ENCODE measurements around the gene NPNT. TPM values are rescaled to one million over a fixed set of nuclear protein-coding genes. Genes with fewer than 3 reads are reported as not detected.

Gene NPNT
- total RNA-seq, 1 experiment from 2014 or later: 1.4 TPM

DNA sequence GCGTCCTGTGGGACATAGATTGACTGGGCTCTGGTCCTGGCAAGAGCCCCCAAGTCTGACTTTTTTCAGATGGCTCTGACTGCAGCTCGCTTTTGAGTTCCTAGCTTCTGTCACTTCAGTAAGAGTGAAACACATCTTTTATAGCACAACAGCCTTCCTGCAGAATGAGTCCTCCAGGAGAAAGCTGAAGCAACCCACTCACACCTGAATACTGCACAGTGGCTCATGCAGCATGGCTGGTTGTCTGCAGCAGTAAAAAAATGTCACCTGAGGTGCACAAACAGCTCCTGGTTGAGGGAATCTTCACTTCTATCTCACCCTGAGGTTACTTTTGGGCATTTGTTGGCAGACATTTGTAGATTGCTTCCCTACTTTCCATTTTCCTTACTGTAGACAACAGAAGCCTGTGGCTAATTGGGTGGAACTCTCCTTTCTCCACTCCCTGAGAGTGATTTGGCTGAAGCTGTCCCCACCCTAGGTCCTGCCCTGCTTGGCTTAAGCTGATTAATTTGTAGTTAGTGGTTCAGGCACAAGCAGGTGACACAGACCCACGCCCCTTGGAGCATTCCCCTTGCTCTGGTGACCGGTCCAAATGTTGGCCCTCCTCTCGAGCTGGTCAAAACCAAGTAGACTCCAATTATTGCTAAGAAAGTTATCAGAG lies 99.7 kb downstream of the NPNT start:
- CTCF ChIA-PET: no interaction called here
- DNase-seq (ENCODE audit: low spot score) (no peak), ATAC-seq (no peak)
- no peaks in the 10 kb centered on the region for H3K27me3 Mint-ChIP-seq (ENCODE audit: low read depth)
- POLR2A ChIA-PET: no interaction called here
- no peak overlapping the region for H3K4me3 Mint-ChIP-seq
- no peaks in the 10 kb centered on the region for H3K36me3 Mint-ChIP-seq
- TF ChIP-seq GRHL2 (CRISPR knock-in tag; IDR thresholded peaks at IDR 0.05; ENCODE audit: insufficient replicate concordance, severe bottlenecking) (no peak), MXD4 (CRISPR knock-in tag; IDR thresholded peaks at IDR 0.05; ENCODE audit: borderline replicate concordance) (no peak), RELA (CRISPR knock-in tag; IDR thresholded peaks at IDR 0.05; ENCODE audit: borderline replicate concordance) (no peak), ZNF232 (CRISPR knock-in tag; IDR thresholded peaks at IDR 0.05) (no peak), TEAD4 (CRISPR knock-in tag; IDR thresholded peaks at IDR 0.05) (no peak), SOX15 (CRISPR knock-in tag; IDR thresholded peaks at IDR 0.05) (no peak), SMAD3 (CRISPR knock-in tag; IDR thresholded peaks at IDR 0.05; ENCODE audit: borderline replicate concordance) (no peak), ZNF219 (CRISPR knock-in tag; IDR thresholded peaks at IDR 0.05; ENCODE audit: borderline replicate concordance) (no peak), OVOL2 (CRISPR knock-in tag; IDR thresholded peaks at IDR 0.05; ENCODE audit: borderline replicate concordance) (no peak), FOXK1 (CRISPR knock-in tag; IDR thresholded peaks at IDR 0.05) (no peak), ZNF263 (CRISPR knock-in tag; IDR thresholded peaks at IDR 0.05; ENCODE audit: low read depth) (no peak)
- TF ChIP-seq, protein P1, sequence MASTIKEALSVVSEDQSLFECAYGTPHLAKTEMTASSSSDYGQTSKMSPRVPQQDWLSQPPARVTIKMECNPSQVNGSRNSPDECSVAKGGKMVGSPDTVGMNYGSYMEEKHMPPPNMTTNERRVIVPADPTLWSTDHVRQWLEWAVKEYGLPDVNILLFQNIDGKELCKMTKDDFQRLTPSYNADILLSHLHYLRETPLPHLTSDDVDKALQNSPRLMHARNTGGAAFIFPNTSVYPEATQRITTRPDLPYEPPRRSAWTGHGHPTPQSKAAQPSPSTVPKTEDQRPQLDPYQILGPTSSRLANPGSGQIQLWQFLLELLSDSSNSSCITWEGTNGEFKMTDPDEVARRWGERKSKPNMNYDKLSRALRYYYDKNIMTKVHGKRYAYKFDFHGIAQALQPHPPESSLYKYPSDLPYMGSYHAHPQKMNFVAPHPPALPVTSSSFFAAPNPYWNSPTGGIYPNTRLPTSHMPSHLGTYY (CRISPR knock-in tag; IDR thresholded peaks at IDR 0.05): no peak
- TF ChIP-seq, protein P2, sequence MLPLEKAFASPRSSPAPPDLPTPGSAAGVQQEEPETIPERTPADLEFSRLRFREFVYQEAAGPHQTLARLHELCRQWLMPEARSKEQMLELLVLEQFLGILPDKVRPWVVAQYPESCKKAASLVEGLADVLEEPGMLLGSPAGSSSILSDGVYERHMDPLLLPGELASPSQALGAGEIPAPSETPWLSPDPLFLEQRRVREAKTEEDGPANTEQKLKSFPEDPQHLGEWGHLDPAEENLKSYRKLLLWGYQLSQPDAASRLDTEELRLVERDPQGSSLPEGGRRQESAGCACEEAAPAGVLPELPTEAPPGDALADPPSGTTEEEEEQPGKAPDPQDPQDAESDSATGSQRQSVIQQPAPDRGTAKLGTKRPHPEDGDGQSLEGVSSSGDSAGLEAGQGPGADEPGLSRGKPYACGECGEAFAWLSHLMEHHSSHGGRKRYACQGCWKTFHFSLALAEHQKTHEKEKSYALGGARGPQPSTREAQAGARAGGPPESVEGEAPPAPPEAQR (CRISPR knock-in tag; IDR thresholded peaks at IDR 0.05): no peak
- TF ChIP-seq, protein P3, sequence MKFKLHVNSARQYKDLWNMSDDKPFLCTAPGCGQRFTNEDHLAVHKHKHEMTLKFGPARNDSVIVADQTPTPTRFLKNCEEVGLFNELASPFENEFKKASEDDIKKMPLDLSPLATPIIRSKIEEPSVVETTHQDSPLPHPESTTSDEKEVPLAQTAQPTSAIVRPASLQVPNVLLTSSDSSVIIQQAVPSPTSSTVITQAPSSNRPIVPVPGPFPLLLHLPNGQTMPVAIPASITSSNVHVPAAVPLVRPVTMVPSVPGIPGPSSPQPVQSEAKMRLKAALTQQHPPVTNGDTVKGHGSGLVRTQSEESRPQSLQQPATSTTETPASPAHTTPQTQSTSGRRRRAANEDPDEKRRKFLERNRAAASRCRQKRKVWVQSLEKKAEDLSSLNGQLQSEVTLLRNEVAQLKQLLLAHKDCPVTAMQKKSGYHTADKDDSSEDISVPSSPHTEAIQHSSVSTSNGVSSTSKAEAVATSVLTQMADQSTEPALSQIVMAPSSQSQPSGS (CRISPR knock-in tag; IDR thresholded peaks at IDR 0.05; ENCODE audit: borderline replicate concordance, low read depth): no peak
- TF ChIP-seq, protein P4, sequence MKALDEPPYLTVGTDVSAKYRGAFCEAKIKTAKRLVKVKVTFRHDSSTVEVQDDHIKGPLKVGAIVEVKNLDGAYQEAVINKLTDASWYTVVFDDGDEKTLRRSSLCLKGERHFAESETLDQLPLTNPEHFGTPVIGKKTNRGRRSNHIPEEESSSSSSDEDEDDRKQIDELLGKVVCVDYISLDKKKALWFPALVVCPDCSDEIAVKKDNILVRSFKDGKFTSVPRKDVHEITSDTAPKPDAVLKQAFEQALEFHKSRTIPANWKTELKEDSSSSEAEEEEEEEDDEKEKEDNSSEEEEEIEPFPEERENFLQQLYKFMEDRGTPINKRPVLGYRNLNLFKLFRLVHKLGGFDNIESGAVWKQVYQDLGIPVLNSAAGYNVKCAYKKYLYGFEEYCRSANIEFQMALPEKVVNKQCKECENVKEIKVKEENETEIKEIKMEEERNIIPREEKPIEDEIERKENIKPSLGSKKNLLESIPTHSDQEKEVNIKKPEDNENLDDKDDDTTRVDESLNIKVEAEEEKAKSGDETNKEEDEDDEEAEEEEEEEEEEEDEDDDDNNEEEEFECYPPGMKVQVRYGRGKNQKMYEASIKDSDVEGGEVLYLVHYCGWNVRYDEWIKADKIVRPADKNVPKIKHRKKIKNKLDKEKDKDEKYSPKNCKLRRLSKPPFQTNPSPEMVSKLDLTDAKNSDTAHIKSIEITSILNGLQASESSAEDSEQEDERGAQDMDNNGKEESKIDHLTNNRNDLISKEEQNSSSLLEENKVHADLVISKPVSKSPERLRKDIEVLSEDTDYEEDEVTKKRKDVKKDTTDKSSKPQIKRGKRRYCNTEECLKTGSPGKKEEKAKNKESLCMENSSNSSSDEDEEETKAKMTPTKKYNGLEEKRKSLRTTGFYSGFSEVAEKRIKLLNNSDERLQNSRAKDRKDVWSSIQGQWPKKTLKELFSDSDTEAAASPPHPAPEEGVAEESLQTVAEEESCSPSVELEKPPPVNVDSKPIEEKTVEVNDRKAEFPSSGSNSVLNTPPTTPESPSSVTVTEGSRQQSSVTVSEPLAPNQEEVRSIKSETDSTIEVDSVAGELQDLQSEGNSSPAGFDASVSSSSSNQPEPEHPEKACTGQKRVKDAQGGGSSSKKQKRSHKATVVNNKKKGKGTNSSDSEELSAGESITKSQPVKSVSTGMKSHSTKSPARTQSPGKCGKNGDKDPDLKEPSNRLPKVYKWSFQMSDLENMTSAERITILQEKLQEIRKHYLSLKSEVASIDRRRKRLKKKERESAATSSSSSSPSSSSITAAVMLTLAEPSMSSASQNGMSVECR (CRISPR knock-in tag; IDR thresholded peaks at IDR 0.05; ENCODE audit: borderline replicate concordance): no peak
- TF ChIP-seq, protein P5, sequence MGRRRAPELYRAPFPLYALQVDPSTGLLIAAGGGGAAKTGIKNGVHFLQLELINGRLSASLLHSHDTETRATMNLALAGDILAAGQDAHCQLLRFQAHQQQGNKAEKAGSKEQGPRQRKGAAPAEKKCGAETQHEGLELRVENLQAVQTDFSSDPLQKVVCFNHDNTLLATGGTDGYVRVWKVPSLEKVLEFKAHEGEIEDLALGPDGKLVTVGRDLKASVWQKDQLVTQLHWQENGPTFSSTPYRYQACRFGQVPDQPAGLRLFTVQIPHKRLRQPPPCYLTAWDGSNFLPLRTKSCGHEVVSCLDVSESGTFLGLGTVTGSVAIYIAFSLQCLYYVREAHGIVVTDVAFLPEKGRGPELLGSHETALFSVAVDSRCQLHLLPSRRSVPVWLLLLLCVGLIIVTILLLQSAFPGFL (CRISPR knock-in tag; IDR thresholded peaks at IDR 0.05; ENCODE audit: borderline replicate concordance): no peak
- TF ChIP-seq, protein P6, sequence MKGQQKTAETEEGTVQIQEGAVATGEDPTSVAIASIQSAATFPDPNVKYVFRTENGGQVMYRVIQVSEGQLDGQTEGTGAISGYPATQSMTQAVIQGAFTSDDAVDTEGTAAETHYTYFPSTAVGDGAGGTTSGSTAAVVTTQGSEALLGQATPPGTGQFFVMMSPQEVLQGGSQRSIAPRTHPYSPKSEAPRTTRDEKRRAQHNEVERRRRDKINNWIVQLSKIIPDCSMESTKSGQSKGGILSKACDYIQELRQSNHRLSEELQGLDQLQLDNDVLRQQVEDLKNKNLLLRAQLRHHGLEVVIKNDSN (CRISPR knock-in tag; IDR thresholded peaks at IDR 0.05): no peak
- TF ChIP-seq, protein P7, sequence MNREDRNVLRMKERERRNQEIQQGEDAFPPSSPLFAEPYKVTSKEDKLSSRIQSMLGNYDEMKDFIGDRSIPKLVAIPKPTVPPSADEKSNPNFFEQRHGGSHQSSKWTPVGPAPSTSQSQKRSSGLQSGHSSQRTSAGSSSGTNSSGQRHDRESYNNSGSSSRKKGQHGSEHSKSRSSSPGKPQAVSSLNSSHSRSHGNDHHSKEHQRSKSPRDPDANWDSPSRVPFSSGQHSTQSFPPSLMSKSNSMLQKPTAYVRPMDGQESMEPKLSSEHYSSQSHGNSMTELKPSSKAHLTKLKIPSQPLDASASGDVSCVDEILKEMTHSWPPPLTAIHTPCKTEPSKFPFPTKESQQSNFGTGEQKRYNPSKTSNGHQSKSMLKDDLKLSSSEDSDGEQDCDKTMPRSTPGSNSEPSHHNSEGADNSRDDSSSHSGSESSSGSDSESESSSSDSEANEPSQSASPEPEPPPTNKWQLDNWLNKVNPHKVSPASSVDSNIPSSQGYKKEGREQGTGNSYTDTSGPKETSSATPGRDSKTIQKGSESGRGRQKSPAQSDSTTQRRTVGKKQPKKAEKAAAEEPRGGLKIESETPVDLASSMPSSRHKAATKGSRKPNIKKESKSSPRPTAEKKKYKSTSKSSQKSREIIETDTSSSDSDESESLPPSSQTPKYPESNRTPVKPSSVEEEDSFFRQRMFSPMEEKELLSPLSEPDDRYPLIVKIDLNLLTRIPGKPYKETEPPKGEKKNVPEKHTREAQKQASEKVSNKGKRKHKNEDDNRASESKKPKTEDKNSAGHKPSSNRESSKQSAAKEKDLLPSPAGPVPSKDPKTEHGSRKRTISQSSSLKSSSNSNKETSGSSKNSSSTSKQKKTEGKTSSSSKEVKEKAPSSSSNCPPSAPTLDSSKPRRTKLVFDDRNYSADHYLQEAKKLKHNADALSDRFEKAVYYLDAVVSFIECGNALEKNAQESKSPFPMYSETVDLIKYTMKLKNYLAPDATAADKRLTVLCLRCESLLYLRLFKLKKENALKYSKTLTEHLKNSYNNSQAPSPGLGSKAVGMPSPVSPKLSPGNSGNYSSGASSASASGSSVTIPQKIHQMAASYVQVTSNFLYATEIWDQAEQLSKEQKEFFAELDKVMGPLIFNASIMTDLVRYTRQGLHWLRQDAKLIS (CRISPR knock-in tag; IDR thresholded peaks at IDR 0.05; ENCODE audit: borderline replicate concordance): no peak
- H3K4me1 Mint-ChIP-seq: peaks cover 31% of the 10 kb centered on the region
- no peak overlapping the region for H3K27ac Mint-ChIP-seq
- H3K9me3 Mint-ChIP-seq: no peaks in the 10 kb centered on the region
